ENCODE measurements around the gene CNPY2.
"Not testable (repeated sequence)": the region's sequence is repeated elsewhere in the genome, so short reads cannot be mapped to it uniquely, and the experiment has no call there.

Gene CNPY2

GRCh38 chr12:56333679-56334489 lies 18.1 kb upstream of the CNPY2 start, which contains the start of gene PAN2:
TSS of gene PAN2 (minus strand) at chr12:56334000. CDS start at chr12:56333094, 906 bp downstream.
- peak; percentile 99 for DNase-seq

DNA sequence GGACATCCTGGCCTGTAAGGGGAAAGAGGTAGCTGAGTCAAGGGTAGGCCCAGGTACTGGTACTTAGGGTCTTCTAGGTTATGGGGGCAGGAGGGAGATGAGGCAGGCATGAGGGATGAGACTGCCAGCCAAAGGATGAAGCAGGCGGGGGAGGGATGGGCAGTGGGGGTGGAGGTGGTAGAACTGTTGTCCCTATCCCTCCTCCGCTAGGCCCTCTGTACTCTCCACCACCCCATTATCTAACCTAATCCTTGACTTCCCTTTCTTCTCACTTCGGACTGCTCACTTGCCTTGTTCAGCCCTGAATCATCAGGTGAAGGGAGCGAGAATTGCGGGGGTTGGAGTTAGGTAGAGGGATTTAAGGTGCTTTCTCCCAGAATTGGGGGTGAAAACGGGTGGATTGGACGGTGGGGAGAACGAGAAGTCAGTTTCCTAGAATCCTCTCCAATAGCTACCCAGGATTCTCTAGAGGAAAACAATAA lies 17.4 kb upstream of the CNPY2 start:
- no peak for DNase-seq

DNA sequence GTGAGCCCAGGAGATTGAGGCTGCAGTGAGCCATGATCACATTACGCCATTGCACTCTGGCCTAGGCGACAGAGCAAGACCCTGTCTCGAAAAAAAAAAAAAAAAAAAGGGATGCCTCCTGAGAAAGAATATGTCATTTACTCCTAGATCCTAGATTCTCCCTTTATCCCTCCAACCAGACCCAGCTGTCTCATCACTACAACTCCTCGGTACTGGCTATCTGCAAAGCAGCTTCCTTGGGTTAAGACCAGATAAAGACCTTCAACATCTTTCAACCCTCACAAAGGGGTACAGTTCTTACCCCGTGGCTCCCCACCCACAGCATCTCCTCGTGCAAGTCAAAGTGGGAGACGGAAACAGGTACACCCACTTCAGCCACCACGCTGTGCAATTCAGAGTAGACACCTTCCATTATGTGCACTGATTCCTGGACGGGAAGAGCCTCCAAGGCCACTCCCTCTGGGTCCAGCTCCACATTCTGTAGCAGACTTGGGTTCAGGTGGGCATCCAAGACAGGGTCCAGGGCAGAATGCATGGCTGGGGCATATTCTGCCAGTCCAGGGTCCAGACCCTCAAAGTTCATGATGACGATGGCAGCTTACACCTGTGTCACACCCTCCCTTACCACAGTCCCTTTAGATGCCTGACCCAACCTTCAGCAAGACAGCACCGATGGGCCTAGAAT lies 16.9 kb upstream of the CNPY2 start:
- DNase-seq: no peak

GRCh38 chr12:56330936-56331490 lies 15.2 kb upstream of the CNPY2 start:
- DNase-seq: no peak

DNA sequence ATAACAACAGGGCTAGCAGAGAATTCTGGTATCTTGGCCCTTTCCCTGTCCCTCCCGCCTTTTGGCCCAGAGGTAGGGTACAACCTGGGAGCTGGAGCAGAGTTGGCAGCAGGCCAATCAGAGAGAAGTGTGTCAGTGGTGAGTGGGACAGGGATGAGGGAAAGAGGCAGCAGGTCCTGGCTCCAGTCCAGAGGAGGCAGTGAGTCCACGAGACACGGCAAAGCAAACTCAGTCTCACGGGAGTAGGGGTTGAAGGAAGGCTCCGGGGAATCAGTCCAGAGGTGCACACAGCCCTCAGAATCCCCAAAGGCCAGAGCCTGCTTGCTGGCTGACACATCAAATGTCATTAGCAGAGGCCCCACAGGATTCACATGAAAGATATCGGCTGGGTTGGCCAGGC lies 10.7 kb upstream of the CNPY2 start:
- peak; percentile 21 for DNase-seq

- no peak for DNase-seq
Measured at GRCh38 chr12:56326126-56326525, 10.3 kb upstream of the CNPY2 start.

DNA sequence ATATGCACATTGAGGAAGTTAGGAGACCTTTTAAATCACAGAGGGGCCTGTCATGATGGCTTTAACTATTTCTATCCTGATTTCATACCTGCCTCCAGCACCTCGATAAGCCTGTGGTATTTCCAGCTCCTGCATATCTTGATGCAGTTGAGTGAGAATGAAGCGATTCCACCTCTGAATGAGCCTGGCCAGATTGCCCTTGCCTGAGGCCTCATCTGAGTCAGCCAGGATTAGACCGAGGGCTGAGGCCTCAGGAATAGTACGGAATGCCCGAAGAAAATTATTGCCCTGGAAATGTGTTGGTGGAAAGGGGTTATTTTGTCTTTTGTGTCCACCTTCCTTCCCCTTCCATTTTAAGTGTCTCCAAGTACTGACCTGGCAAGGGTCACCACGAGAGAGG lies 8.4 kb upstream of the CNPY2 start:
- no peak for DNase-seq

DNA sequence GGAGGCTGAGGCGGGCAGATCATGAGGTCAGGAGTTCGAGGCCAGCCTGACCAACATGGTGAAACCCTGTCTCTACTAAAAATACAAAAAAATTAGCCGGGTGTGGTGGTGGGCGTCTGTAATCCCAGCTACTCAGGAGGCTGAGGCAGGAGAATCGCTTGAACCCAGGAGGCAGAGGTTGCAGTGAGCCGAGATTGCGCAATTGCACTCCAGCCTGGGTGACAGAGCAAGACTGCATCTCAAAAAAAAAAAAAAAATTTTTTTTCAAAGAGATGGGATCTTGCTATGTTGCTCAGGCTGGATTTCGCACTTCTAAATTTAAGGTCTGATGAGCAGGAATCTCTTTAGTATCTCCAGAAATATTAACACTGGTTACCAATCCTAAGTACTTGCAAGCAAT lies 5.8 kb upstream of the CNPY2 start:
- not testable (repeated sequence) for DNase-seq

- no peak for DNase-seq
Measured at GRCh38 chr12:56321027-56321426, 5.2 kb upstream of the CNPY2 start.

- DNase-seq: no peak
Measured at GRCh38 chr12:56317675-56318074, 1.9 kb upstream of the CNPY2 start.

DNA sequence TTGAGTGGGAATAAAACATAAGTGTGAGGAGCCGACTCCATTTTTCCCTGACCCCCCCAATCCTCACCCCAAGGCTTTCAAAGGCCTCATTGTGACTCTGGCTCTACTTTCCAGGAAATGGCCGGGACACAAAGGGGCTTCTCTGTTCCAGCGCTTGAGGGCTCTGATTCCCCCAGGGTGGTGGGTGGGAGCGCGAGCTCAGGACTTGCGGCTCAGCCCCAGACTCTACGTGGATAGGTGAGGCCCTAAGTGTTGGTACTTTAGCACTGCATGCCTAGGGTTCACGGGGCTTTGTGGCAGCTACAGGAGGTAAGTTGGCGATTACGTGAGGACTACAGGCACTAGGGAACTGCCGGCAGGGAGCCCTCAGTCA lies 553 bp downstream of the CNPY2 start:
- DNase-seq: peak; percentile 58

DNA sequence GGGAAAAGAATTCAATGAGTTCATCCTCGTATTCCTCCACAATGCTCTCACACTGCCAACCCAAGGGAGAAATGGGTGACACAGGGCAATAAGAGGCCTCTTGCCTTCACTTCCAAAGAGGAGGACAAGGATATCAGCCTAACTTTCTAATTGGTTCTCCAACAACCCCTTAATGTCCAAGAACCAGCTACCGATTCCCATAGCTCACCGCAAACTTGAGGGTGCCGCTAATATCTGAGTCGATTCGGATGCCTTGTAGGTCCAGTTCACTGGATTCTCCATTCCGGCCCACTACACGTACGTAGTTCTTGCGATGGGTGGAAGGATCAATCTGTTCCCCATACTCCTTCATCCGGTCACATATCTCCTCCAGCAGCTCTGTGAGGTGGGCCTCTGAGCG lies 4.8 kb downstream of the CNPY2 start:
- DNase-seq: no peak

- DNase-seq: no peak
Measured at GRCh38 chr12:56308714-56309113, 7.1 kb downstream of the CNPY2 start.

DNA sequence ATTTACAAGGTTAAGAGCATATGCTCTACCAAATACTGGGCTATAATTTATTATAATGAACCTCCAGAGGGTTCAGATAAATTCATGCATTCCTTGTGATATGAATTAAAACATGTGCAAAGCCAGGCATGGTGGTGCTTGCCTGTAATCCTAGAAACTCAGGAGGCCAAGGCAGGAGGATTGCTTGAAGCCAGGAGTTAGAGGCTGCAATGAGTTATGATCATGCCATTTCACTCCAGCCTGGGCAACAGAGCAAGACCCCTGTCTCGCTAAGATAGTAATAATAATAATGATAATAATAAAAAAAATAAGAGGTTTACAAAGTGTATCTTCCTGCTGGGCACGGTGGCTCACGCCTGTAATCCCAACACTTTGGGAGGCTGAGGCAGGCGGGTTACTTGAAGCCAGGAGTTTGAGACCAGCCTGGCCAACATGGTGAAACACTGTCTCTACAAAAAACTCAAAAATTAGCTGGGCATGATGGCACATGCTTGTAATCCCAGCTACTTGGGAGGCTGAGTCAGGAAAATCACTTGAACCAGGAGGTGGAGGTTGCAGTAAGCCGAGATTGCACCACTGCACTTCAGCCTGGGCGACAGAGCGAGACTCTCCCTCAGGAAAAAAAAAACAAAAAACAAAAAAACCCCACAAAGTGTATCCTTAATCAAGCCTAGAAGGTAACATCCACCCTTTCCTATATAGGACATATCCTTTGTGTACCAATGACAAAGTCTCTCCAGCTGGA lies 8.4 kb downstream of the CNPY2 start:
- no peak for DNase-seq

- DNase-seq: no peak
Measured at GRCh38 chr12:56304872-56305590, 10.8 kb downstream of the CNPY2 start.

DNA sequence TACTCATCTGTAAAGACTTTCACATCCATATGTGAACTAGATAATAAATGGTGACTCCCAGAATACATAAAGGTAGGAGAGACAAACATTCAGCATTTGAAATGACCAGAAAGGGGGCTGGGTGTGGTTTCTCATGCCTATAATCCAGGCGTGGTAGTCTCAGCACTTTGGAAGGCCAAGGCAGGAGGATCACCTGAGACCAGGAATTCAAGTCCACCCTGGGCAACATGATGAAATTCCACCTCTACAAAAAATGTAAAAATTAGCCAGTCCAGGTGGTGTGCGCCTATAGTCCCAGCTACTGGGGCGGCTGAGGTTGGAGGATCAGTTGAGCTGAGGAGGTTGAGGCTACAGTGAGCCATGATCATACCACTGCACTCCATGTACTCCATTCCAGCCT lies 11.5 kb downstream of the CNPY2 start:
- DNase-seq: no peak

DNA sequence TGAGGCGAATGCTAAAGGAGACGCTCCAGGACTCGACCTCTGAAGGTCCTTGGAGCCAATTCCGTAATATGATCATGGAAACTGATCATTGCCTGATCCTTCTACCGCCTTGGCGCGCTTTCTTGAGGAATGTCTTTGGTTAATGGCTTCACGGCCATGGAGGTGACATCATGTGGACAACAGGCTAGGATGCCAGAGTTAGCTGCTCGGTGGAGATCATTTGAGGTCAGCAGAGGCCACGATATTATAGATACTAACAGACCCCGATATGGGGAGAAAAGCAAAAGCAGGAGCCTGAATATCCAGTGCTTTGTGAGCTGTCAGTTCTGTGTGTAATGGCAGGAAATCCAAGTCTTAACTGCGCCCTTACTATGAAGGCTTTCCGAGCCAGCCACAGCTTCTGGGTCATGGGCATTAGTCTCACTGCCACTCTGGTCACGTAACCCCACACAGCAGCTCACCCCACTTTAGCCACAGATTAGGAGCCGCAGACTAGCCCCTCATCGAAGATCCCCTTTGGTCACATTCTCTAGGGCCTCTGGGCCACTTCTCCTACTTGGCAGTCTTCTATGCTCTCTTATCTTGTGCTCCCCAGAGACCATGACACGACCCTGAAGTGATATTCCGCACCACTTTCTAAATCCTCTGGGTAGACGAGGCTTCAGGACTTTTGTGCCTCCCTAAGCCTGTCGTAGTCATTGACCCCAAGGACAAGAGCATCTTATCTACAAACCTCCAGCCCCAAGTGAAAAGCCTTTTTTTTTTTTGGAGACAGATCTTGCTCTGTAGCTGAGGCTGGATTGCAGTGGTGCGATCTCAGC lies 14.9 kb downstream of the CNPY2 start:
- no peak for DNase-seq

- peak; percentile 100 for DNase-seq
Measured at GRCh38 chr12:56299853-56300643, 15.7 kb downstream of the CNPY2 start, which contains the start of gene CS. TSS of gene CS (minus strand) at chr12:56300330. CDS start at chr12:56300201, 129 bp downstream.

DNA sequence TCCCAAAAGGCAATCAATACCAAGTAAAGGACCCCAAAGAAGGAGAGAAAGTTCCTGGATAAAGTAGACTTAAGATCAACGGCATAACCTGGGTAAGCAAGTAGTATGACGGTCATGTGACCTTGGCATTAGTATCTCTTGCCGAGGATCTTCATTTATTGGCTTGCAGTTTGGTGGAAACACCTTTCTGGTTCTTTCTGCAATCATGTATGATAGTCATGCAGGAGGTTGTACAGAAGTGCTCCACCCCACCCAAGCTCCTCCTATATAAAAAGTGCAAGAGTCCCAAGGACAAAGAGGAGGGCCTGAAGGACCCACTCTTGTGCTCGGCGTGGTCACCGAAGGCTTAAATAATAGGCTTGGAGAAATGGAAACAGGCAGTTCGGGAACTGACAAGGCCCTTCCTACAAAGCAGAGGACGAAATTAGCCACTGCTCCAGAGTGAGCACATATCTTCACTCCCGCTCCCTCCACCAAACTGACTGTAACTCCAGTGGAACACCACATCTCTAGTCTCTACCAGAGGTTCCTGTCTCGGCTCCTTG lies 16.4 kb downstream of the CNPY2 start:
- peak; percentile 61 for DNase-seq

DNA sequence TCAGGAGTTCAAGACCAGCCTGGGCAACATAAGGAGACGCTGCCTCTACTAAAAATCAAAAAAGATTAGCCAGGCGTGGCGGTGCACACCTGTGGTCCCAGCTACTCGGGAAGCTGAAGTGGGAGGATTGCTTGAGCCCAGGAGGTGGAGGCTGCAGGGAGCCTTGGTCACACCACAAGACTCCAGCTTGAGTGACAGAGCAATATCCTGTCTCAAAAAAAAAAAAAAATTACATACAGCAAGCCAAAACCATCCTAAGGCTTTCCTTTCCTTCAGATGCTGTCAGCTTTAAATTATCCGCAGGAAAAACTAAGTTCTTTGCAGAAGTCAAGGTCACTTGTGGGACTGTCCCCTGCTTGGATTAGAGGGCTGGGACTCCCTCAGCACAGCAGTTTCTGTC lies 17.0 kb downstream of the CNPY2 start:
- no peak for DNase-seq

All from NCI-H69 (cell line).